ENCODE results near the gene MYL7.

The MYL7 gene

DNA sequence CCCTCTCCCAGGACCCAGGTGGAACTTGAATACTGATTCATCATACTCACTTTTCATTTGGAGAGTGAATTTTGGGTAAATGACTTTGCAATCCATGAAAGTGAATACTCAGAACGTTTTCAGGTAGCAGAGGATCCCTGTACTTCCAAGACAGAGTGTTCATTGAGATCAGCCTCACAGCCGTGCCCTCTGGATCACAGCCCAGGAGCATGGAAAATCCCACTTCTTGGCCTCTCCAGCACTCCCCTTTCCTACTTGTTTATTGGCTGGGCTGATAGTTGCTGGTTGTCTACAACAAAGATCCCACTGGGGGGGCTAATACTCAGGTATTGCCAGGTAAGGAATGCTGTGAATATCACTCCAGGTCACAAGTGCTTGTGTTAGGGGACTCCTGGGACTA lies 42.3 kb upstream of the MYL7 start:
- H3K27ac ChIP-seq (ENCODE audit: low read length), result no peak overlapping the region
- no peaks in the 10 kb centered on the region for H3K4me1 ChIP-seq (ENCODE audit: insufficient read depth, low read length)
- H3K27me3 ChIP-seq (ENCODE audit: insufficient read depth, low read length, poor library complexity), result no peaks in the 10 kb centered on the region
- H3K9ac ChIP-seq (ENCODE audit: low read depth, low read length), result no peak overlapping the region
- H2AFZ ChIP-seq (ENCODE audit: low read depth, low read length), result no peak overlapping the region
- no peaks in the 10 kb centered on the region for H3K79me2 ChIP-seq (ENCODE audit: insufficient read depth, low read length)
- H3K36me3 ChIP-seq (ENCODE audit: insufficient read depth, low read length), result no peaks in the 10 kb centered on the region
- peaks cover 10% of the 10 kb centered on the region for H3K9me3 ChIP-seq (ENCODE audit: insufficient read depth, low read length, severe bottlenecking)
- ATAC-seq (ENCODE audit: insufficient read depth, low read depth), result no peak
- DNase-seq, result no peak
- no peaks in the 10 kb centered on the region for H4K20me1 ChIP-seq (ENCODE audit: insufficient read depth, low read length)
- H3K4me2 ChIP-seq (ENCODE audit: insufficient read depth, low read length), result no peak overlapping the region
- no peak for TF ChIP-seq EZH2 (IDR thresholded peaks at IDR 0.05; ENCODE audit: borderline replicate concordance, low read depth, low read length, severe bottlenecking)
- TF ChIP-seq CTCF (IDR thresholded peaks at IDR 0.05; ENCODE audit: borderline replicate concordance, extremely low read depth, low read length, poor library complexity, severe bottlenecking), result no peak
- H3K4me3 ChIP-seq (ENCODE audit: low read depth in 1 of 2, low read length in 2 of 2), result no peak overlapping the region

- Histone ChIP-seq H2AFZ (ENCODE audit: low read depth, low read length) (no peak overlapping the region), H3K79me2 (ENCODE audit: insufficient read depth, low read length) (no peaks in the 10 kb centered on the region), H3K4me1 (ENCODE audit: insufficient read depth, low read length) (no peaks in the 10 kb centered on the region), H3K9ac (ENCODE audit: low read depth, low read length) (no peak overlapping the region), H3K4me2 (ENCODE audit: insufficient read depth, low read length) (no peak overlapping the region), H3K27me3 (ENCODE audit: insufficient read depth, low read length, poor library complexity) (no peaks in the 10 kb centered on the region), H3K27ac (ENCODE audit: low read length) (no peak overlapping the region), H3K9me3 (ENCODE audit: insufficient read depth, low read length, severe bottlenecking) (peaks cover 10% of the 10 kb centered on the region), H3K4me3 (ENCODE audit: low read depth in 1 of 2, low read length in 2 of 2) (no peak overlapping the region), H3K36me3 (ENCODE audit: insufficient read depth, low read length) (no peaks in the 10 kb centered on the region), H4K20me1 (ENCODE audit: insufficient read depth, low read length) (no peaks in the 10 kb centered on the region)
- DNase-seq (no peak), ATAC-seq (ENCODE audit: insufficient read depth, low read depth) (no peak)
- TF ChIP-seq CTCF (IDR thresholded peaks at IDR 0.05; ENCODE audit: borderline replicate concordance, extremely low read depth, low read length, poor library complexity, severe bottlenecking) (no peak), EZH2 (IDR thresholded peaks at IDR 0.05; ENCODE audit: borderline replicate concordance, low read depth, low read length, severe bottlenecking) (no peak)
Observed at GRCh38 chr7:44182827-44183226, 41.7 kb upstream of the MYL7 start.

DNA sequence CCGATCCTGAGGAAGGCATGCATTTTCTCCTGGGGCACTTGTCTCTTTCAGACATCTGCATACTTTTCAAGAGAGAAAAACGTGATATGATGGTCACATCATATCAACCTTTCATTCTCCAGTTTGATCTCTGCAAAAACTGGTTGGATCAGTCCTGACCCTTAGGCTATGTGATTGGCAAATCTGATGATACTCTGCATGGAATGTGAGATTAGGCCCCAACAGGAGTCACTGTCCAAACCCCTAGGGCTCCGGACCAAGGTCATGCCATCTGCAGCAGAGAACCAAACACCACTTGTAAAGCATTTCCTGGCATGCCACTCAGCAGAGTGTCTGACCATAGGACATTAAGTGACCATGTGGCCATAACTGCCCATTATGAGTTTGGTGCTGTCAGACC lies 39.5 kb upstream of the MYL7 start:
- Histone ChIP-seq H3K36me3 (ENCODE audit: insufficient read depth, low read length) (no peaks in the 10 kb centered on the region), H3K27me3 (ENCODE audit: insufficient read depth, low read length, poor library complexity) (no peaks in the 10 kb centered on the region), H3K4me2 (ENCODE audit: insufficient read depth, low read length) (no peak overlapping the region), H4K20me1 (ENCODE audit: insufficient read depth, low read length) (0 out of 2 replicates have a peak, but pooled peaks cover 2% of the 10 kb centered on the region), H3K79me2 (ENCODE audit: insufficient read depth, low read length) (no peaks in the 10 kb centered on the region), H3K9ac (ENCODE audit: low read depth, low read length) (no peak overlapping the region), H3K27ac (ENCODE audit: low read length) (no peak overlapping the region), H2AFZ (ENCODE audit: low read depth, low read length) (no peak overlapping the region), H3K4me3 (ENCODE audit: low read depth in 1 of 2, low read length in 2 of 2) (no peak overlapping the region), H3K9me3 (ENCODE audit: insufficient read depth, low read length, severe bottlenecking) (peaks cover 10% of the 10 kb centered on the region), H3K4me1 (ENCODE audit: insufficient read depth, low read length) (no peaks in the 10 kb centered on the region)
- TF ChIP-seq EZH2 (IDR thresholded peaks at IDR 0.05; ENCODE audit: borderline replicate concordance, low read depth, low read length, severe bottlenecking) (no peak), CTCF (IDR thresholded peaks at IDR 0.05; ENCODE audit: borderline replicate concordance, extremely low read depth, low read length, poor library complexity, severe bottlenecking) (no peak)
- no peak for DNase-seq
- no peak for ATAC-seq (ENCODE audit: insufficient read depth, low read depth)
